Stimulated activated CD8-positive, alpha-beta memory T cell treated with anti-CD3 and anti-CD28 coated beads, Interleukin-7, amount 100 ng/mL, for 24 hours (primary cell): ENCODE measurements around the gene WFDC10B.
"Not testable (repeated sequence)": the region's sequence is repeated elsewhere in the genome, so short reads cannot be mapped to it uniquely, and the experiment has no call there.

Experiments used
- DNase-seq: peaks from one replicate; pipeline ENCODE4 v3.0.0-alpha.2; 2020; ENCODE audit warnings: low read depth

The WFDC10B gene

DNA sequence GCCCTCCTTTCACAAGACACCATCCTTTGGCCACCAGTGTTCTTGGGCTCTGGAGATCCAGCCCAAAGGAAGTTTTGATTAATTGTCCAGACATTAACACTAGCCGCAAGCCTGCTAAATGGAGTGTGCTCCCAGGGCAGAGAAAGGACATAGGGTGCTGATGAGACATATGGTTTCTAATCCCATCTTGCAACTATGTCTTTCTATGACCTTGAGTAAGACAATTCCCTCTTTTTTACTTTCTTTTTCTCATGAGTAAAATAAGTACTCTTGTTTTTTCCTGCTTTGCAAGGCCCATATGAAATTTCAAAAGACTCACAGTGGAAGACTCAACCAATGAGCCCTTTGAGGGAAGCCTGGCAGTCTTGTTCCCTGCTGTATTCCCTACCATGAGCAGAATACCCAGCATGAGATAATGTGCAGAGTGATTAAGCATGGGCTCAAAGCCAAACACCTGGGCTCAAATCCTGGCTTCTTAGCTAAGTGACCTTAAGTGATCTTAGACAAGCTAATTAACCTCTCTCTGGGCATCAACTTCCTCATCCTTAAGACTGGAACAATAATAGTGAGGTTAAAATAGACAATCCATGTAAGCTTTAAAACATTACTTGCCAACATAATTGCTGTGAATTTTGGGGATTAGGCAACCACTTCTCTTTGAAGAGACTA, at the start of gene WFDC10B:
Gene WFDC10B (minus strand): TSS at position 51 of the 669 bp plus-strand sequence. CDS start 19,027 bp downstream, outside the sequence.
- DNase-seq = no peak

GRCh38 chr20:45752746-45753145, 47.9 kb upstream of the WFDC10B start:
- no peak for DNase-seq

GRCh38 chr20:45751721-45752120, 46.9 kb upstream of the WFDC10B start:
- no peak for DNase-seq

GRCh38 chr20:45745015-45745414, 40.2 kb upstream of the WFDC10B start:
- DNase-seq = no peak

DNA sequence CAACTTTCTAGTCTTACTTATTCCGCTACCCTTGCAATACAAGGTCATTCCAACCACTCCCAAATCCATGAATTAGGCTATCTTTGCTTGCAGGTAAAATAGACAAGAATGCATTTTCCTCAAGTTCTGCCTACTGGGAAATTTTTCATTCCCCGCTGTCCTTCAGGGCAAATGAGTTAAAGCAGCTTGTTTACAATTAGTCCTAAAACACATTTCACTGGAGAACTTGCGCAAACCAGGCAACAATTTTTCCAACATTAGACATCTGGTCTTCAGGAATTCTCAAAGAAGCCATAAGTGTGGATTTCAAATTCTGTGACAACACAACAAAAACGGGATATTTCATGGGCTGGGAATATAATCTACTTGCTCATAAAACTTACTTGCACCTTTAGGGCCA, 37.8 kb upstream of the WFDC10B start:
- no peak for DNase-seq

GRCh38 chr20:45735988-45736387, 31.2 kb upstream of the WFDC10B start:
- DNase-seq = no peak

DNA sequence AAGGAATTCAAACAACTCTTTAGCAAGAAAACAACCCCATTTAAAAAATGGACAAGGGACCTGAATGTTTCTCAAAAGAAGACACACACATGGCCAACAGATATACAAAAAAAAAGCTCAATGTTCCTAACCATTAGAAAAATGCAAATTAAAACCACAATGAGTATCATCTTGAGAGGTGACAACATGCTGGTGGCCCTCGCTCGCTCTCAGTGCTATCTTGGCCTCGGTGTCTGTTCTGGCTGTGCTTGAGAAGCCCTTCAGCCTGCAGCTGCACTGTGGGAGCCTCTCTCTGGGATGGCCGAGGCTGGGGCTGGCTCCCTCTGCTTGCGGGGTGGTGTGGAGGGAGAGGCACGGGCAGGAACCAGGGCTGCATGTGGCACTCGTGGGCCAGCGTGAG, 30.7 kb upstream of the WFDC10B start:
- no peak for DNase-seq

DNA sequence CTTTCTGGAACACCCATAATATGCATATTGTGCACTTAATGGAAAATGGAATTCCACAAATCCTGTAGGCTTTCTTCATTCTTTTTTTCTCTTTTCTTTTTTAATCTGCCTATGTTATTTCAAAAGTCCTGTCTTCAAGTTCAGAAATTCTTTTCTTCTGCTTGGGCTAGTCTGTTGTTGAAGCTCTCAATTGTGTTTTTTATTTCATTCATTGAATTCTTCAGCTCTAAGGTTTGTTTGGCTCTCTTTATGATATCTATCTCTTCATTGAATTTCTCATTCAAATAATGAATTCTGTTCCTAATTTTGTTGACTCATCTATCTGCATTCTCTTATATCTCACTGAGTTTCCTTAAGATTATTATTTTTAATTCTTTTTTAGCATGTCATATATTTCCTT, 27.4 kb upstream of the WFDC10B start:
- DNase-seq = no peak

GRCh38 chr20:45727044-45727443, 22.2 kb upstream of the WFDC10B start:
- DNase-seq = no peak

DNA sequence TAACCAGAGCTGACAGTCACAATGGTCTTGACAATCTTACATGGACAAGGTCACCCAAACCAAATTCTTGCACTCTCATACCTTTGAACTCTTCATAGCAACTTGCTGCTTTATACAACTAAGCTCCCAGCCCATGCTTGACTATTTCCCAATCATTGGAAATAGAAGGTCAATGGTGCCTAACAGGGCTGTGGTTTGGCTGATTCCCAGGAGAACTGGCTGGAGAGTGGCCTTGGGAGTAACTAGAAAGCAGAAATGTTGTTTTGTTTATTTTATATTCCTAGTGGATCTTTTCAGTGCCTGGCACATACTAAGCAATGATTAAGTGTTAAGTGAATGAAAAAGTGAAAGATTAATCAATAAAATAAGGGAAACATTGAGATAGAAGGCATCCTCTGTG, 20.3 kb upstream of the WFDC10B start:
- DNase-seq = no peak

DNA sequence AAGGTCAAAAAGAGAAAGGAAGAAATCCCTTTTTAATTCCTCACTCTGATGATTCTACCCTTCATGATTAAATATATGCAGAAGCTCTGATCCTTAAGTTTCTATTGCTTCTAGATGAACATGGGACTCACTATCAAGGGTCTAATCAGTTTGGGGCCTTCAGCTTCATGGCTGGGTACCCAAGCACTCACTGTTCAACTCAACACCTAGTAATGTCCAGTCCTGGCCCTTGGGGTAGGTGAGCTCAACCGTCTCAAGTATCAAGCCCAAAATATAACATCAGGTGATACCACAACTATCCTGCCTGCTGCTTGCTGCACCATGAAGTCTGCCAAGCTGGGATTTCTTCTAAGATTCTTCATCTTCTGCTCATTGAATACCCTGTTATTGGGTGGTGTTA, 17.2 kb upstream of the WFDC10B start, which contains the start of gene SPINT4:
Gene SPINT4 (plus strand): TSS at position 301 of the 400 bp plus-strand sequence. CDS start 21 bp downstream, at position 322.
- no peak for DNase-seq

DNA sequence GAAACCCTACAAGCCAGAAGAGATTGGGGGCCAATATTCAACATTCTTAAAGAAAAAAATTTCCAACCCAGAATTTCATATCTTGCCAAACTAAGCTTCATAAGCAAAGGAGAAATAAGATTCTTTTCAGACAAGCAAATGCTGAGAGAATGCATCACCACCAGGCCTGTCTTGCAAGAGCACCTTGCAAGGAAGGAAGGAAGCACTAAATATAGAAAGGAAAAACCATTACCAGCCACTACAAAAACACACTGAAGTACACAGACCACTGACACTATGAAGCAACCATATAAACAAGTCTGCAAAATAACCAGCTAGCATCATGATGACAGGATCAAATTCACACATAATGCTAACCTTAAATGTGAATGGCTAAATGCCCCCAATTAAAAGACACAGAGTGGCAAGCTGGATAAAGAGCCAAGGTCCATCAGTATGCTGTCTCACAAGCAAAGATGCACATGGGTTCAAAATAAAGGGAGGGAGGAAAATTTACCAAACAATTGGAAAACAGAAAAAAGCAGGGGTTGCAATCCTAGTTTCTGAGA, 11.4 kb upstream of the WFDC10B start:
- not testable (repeated sequence) for DNase-seq

DNA sequence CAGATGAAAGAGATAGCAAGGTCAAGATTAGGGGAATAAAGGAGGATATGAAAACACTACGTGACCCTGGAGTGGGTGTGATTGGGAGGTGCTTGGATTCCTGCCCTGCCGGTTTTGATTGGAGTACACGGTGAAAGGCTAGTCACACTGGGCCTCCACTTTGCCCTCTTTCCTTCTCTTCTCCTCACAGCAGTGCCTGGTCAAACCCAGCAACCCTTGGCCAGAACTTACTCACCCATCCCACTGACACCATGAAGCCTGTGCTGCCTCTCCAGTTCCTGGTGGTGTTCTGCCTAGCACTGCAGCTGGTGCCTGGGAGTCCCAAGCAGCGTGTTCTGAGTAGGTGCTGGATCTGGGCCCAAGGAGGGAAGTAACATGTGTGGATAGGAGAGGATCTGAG, 2.9 kb downstream of the WFDC10B start, which contains the start of gene WFDC13:
Gene WFDC13 (plus strand): TSS at position 166 of the 400 bp plus-strand sequence. CDS start 86 bp downstream, at position 252.
- no peak for DNase-seq

- DNase-seq = no peak
Observed at GRCh38 chr20:45701104-45701503, 3.7 kb downstream of the WFDC10B start.

- no peak for DNase-seq
Observed at GRCh38 chr20:45695496-45695895, 9.3 kb downstream of the WFDC10B start.

DNA sequence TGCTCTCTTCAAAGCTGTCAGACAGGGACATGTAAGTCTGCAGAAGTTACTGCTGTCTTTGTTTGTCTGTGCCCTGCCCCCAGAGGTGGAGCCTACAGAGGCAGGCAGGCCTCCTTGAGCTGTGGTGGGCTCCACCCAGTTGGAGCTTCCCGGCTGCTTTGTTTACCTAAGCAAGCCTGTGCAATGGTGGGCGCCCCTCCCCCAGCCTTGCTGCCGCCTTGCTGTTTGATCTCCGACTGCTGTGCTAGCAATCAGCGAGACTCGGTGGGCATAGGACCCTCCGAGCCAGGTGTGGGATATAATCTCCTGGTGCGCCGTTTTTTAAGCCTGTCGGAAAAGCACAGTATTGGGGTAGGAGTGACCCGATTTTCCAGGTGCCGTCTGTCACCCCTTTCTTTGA, 11.5 kb downstream of the WFDC10B start:
- DNase-seq = not testable (repeated sequence)

GRCh38 chr20:45685896-45686295, 18.9 kb downstream of the WFDC10B start:
- no peak for DNase-seq

- DNase-seq = no peak
Observed at GRCh38 chr20:45679650-45680049, 25.2 kb downstream of the WFDC10B start.

DNA sequence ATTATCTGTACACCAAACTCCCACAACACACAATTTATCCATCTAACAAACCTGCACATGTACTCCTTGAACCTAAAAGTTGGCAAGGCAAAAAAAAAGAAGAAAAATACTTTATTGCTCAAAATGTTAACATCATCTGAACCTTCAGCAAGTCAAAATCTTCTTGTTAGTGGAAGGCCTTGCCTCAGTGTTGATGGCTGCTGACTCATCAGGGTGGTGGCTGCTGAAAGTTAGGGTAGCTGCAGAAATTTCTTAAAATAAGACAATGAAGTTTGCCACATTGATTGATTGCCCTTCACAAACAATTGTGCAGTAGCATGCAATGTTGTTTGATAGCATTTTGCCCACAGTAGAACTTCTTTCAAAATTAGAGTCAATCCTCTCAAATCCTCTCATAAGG, 32.1 kb downstream of the WFDC10B start:
- DNase-seq = no peak

- no peak for DNase-seq
Observed at GRCh38 chr20:45670139-45670538, 34.7 kb downstream of the WFDC10B start, which contains the start of gene WFDC11. WFDC11 (minus strand) TSS chr20:45670239; CDS start chr20:45650600, 19,639 bp downstream.

- not testable (repeated sequence) for DNase-seq
Observed at GRCh38 chr20:45657038-45657437, 47.8 kb downstream of the WFDC10B start.

GRCh38 chr20:45651726-45652125, 53.1 kb downstream of the WFDC10B start:
- DNase-seq = not testable (repeated sequence)

GRCh38 chr20:45649312-45649863, 55.4 kb downstream of the WFDC10B start:
- no peak for DNase-seq
